ENCODE data around the gene MTF1. TPM values are rescaled to one million over a fixed set of nuclear protein-coding genes. Genes with fewer than 3 reads are reported as not detected.

MTF1 gene
- total RNA-seq, 2 experiments from 2014 or later = 28.1 to 31.2 TPM

- Mint-ChIP-seq H3K27ac (no peak overlapping the region), H3K9me3 (no peaks in the 10 kb centered on the region), H3K4me3 (no peak overlapping the region), H3K4me1 (ENCODE audit: low read depth) (peaks cover 54% of the 10 kb centered on the region), H3K27me3 (no peaks in the 10 kb centered on the region), H3K36me3 (ENCODE audit: low read depth) (peaks cover 60% of the 10 kb centered on the region)
- TF ChIP-seq, protein P1, sequence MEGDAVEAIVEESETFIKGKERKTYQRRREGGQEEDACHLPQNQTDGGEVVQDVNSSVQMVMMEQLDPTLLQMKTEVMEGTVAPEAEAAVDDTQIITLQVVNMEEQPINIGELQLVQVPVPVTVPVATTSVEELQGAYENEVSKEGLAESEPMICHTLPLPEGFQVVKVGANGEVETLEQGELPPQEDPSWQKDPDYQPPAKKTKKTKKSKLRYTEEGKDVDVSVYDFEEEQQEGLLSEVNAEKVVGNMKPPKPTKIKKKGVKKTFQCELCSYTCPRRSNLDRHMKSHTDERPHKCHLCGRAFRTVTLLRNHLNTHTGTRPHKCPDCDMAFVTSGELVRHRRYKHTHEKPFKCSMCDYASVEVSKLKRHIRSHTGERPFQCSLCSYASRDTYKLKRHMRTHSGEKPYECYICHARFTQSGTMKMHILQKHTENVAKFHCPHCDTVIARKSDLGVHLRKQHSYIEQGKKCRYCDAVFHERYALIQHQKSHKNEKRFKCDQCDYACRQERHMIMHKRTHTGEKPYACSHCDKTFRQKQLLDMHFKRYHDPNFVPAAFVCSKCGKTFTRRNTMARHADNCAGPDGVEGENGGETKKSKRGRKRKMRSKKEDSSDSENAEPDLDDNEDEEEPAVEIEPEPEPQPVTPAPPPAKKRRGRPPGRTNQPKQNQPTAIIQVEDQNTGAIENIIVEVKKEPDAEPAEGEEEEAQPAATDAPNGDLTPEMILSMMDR (IDR thresholded peaks at IDR 0.05) = no peak
- no peaks in the 10 kb centered on the region for H3K27me3 ChIP-seq (ENCODE audit: control insufficient read depth in 1 of 2, insufficient read depth in 2 of 2, low read length in 2 of 2)
- no peak for ATAC-seq (ENCODE audit: poor library complexity)
- no peaks in the 10 kb centered on the region for H3K9me3 ChIP-seq (ENCODE audit: control insufficient read depth in 1 of 2, insufficient read depth in 1 of 2, low read length in 2 of 2)
- ChIA-PET CTCF (no interaction called here), POLR2A (no interaction called here)
- intact Hi-C loops (cut with DNase I, micrococcal nuclease) = no loop called here
- no peak overlapping the region for H3K27ac ChIP-seq (ENCODE audit: low read depth in 1 of 2, low read length in 2 of 2)
- peaks cover 17% of the 10 kb centered on the region for H3K4me1 ChIP-seq (ENCODE audit: insufficient read depth, low read length)
- H3K4me3 ChIP-seq (ENCODE audit: low read length) = no peak overlapping the region
- H3K36me3 ChIP-seq (ENCODE audit: insufficient read depth, low read length) = peaks cover 29% of the 10 kb centered on the region
- DNase-seq = peak in 3 of 14 experiments; percentile 9 to 40 (median 34)
These were observed 13.6 kb downstream of the MTF1 start for GRCh38 chr1:37845786-37846185.

- TF ChIP-seq, protein P1 (IDR thresholded peaks at IDR 0.05) = no peak
- no peaks in the 10 kb centered on the region for H3K27me3 Mint-ChIP-seq
- peaks cover 64% of the 10 kb centered on the region for H3K36me3 Mint-ChIP-seq (ENCODE audit: low read depth)
- H3K4me3 Mint-ChIP-seq = no peak overlapping the region
- H3K4me1 Mint-ChIP-seq (ENCODE audit: low read depth) = peaks cover 54% of the 10 kb centered on the region
- H3K27ac ChIP-seq (ENCODE audit: low read depth in 1 of 2, low read length in 2 of 2) = no peak overlapping the region
- H3K4me1 ChIP-seq (ENCODE audit: insufficient read depth, low read length) = peaks cover 17% of the 10 kb centered on the region
- H3K27ac Mint-ChIP-seq = no peak overlapping the region
- no peaks in the 10 kb centered on the region for H3K9me3 ChIP-seq (ENCODE audit: control insufficient read depth in 1 of 2, insufficient read depth in 1 of 2, low read length in 2 of 2)
- no peak for DNase-seq
- CTCF ChIA-PET = no interaction called here
- no peak overlapping the region for H3K4me3 ChIP-seq (ENCODE audit: low read length)
- intact Hi-C loops (cut with DNase I, micrococcal nuclease) = no loop called here
- POLR2A ChIA-PET = no interaction called here
- no peaks in the 10 kb centered on the region for H3K9me3 Mint-ChIP-seq
- no peak for ATAC-seq (ENCODE audit: poor library complexity)
- H3K27me3 ChIP-seq (ENCODE audit: control insufficient read depth in 1 of 2, insufficient read depth in 2 of 2, low read length in 2 of 2) = no peaks in the 10 kb centered on the region
- peaks cover 34% of the 10 kb centered on the region for H3K36me3 ChIP-seq (ENCODE audit: insufficient read depth, low read length)
These were observed 14.2 kb downstream of the MTF1 start for GRCh38 chr1:37845049-37845646.

DNA sequence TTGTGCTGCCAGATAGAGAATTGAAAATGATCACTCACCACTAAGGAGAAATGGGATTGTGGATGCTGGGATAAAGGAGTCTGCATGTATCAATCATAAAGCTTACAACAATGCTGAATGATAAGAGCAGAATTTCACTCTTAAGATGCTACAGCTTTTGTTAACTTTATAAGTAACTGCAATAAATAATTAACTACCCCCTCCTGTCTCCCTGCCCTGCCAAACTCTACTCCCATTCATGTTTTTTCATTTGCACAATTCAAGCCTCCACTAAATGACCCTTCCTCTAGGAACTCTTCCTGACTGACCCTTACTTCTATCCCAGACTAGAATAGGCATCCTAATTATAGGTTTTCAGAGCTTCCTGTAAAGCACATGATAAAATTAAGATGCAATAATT lies 14.9 kb downstream of the MTF1 start:
- Histone ChIP-seq H3K9me3 (ENCODE audit: control insufficient read depth in 1 of 2, insufficient read depth in 1 of 2, low read length in 2 of 2) (no peaks in the 10 kb centered on the region), H3K27ac (ENCODE audit: low read depth in 1 of 2, low read length in 2 of 2) (no peak overlapping the region), H3K36me3 (ENCODE audit: insufficient read depth, low read length) (peaks cover 38% of the 10 kb centered on the region), H3K4me1 (ENCODE audit: insufficient read depth, low read length) (peaks cover 12% of the 10 kb centered on the region), H3K27me3 (ENCODE audit: control insufficient read depth in 1 of 2, insufficient read depth in 2 of 2, low read length in 2 of 2) (no peaks in the 10 kb centered on the region), H3K4me3 (ENCODE audit: low read length) (no peak overlapping the region)
- Mint-ChIP-seq H3K36me3 (ENCODE audit: low read depth) (peaks cover 70% of the 10 kb centered on the region), H3K27me3 (no peaks in the 10 kb centered on the region), H3K27ac (no peak overlapping the region), H3K4me1 (ENCODE audit: low read depth) (peaks cover 52% of the 10 kb centered on the region), H3K4me3 (no peak overlapping the region), H3K9me3 (no peaks in the 10 kb centered on the region)
- POLR2A ChIA-PET = no interaction called here
- TF ChIP-seq, protein P1 (IDR thresholded peaks at IDR 0.05) = no peak
- CTCF ChIA-PET = no interaction called here
- ATAC-seq (ENCODE audit: poor library complexity) = no peak
- intact Hi-C loops (cut with DNase I, micrococcal nuclease) = no loop called here
- DNase-seq = no peak

All from CD4-positive, alpha-beta T cell (primary cell).